RWPE2 (cell line): Measurements from ENCODE around the gene ABCC10.

Experiments
- ATAC-seq: fragments of 200-7000 bp; cut with Tn5 transposase; 3 replicates; pipeline ENCODE4 v1.9.1; 2021; ENCODE audit warnings: low read depth
- DNase-seq: peaks from one replicate; pipeline ENCODE4 v3.0.0-alpha.2; 2020; ENCODE audit warnings: low spot score
- H3K27ac ChIP-seq: fragments of 450-650 bp; 2 replicates; pipeline ENCODE4 v1.5.1; 2017; ENCODE audit warnings: mild to moderate bottlenecking; ENCODE audit not compliant: poor library complexity, severe bottlenecking
- H3K27me3 ChIP-seq: fragments of 250-450 bp; sonication (Bioruptor Pico); 2 replicates; pipeline ENCODE4 v1.5.1; 2021; ENCODE audit warnings: mild to moderate bottlenecking, moderate library complexity; ENCODE audit not compliant: insufficient read depth, poor library complexity, severe bottlenecking
- H3K36me3 ChIP-seq: fragments of 250-450 bp; sonication (Bioruptor Pico); 2 replicates; pipeline ENCODE4 v1.5.1; 2020; ENCODE audit warnings: low read depth, mild to moderate bottlenecking, moderate library complexity
- H3K4me1 ChIP-seq: fragments of 250-450 bp; sonication (Bioruptor Pico); 2 replicates; pipeline ENCODE4 v1.5.1; 2021; ENCODE audit warnings: mild to moderate bottlenecking, moderate library complexity; ENCODE audit not compliant: insufficient read depth, poor library complexity, severe bottlenecking
- H3K4me3 ChIP-seq: fragments of 250-450 bp; sonication (Bioruptor Pico); 2 replicates; pipeline ENCODE4 v1.5.1; 2021; ENCODE audit warnings: mild to moderate bottlenecking, moderate library complexity; ENCODE audit not compliant: severe bottlenecking
- H3K9me3 ChIP-seq: fragments of 250-450 bp; sonication (Bioruptor Pico); 2 replicates; pipeline ENCODE4 v1.5.1; 2021; ENCODE audit warnings: mild to moderate bottlenecking, moderate library complexity; ENCODE audit not compliant: severe bottlenecking
- CTCF ChIP-seq: fragments of 450-650 bp; IDR thresholded peaks from one replicate; pipeline ENCODE4 v1.5.1; 2017; ENCODE audit warnings: mild to moderate bottlenecking, moderate library complexity; ENCODE audit not compliant: poor library complexity, severe bottlenecking

The ABCC10 gene

GRCh38 chr6:43444582-43444981 lies 17.2 kb downstream of the ABCC10 start:
- no peak overlapping the region for H3K27ac ChIP-seq

GRCh38 chr6:43445576-43445975 lies 18.2 kb downstream of the ABCC10 start:
- peaks cover 38% of the 10 kb centered on the region for H3K36me3 ChIP-seq
- no peak overlapping the region for H3K4me3 ChIP-seq
- no peak overlapping the region for H3K27ac ChIP-seq
- H3K27me3 ChIP-seq: no peaks in the 10 kb centered on the region
- H3K4me1 ChIP-seq: no peaks in the 10 kb centered on the region
- ATAC-seq (no peak; the same call in 2 of the 3 replicates), DNase-seq (no peak)
- no peak for TF ChIP-seq CTCF
- no peaks in the 10 kb centered on the region for H3K9me3 ChIP-seq

More at GRCh38 chr6:43444582-43444981, 17.2 kb downstream of the ABCC10 start:
- DNase-seq (no peak), ATAC-seq (no peak)
- Histone ChIP-seq H3K9me3 (no peaks in the 10 kb centered on the region), H3K4me1 (no peaks in the 10 kb centered on the region), H3K27me3 (no peaks in the 10 kb centered on the region), H3K4me3 (no peak overlapping the region), H3K36me3 (peaks cover 38% of the 10 kb centered on the region)
- TF ChIP-seq CTCF: no peak

GRCh38 chr6:43447604-43448003 lies 20.3 kb downstream of the ABCC10 start:
- H3K4me3 ChIP-seq: no peak overlapping the region
- no peaks in the 10 kb centered on the region for H3K27me3 ChIP-seq
- no peak for TF ChIP-seq CTCF
- H3K36me3 ChIP-seq: peaks cover 43% of the 10 kb centered on the region
- ATAC-seq (no peak), DNase-seq (no peak)
- H3K4me1 ChIP-seq: no peaks in the 10 kb centered on the region
- no peak overlapping the region for H3K27ac ChIP-seq
- no peaks in the 10 kb centered on the region for H3K9me3 ChIP-seq

- peaks cover 49% of the 10 kb centered on the region for H3K36me3 ChIP-seq
- no peaks in the 10 kb centered on the region for H3K9me3 ChIP-seq
- no peak for TF ChIP-seq CTCF
Observed at GRCh38 chr6:43448916-43449315, 21.6 kb downstream of the ABCC10 start.

GRCh38 chr6:43450699-43451131 lies 23.4 kb downstream of the ABCC10 start:
- TF ChIP-seq CTCF: no peak
- Histone ChIP-seq H3K9me3 (no peaks in the 10 kb centered on the region), H3K27ac (no peak overlapping the region), H3K36me3 (peaks cover 47% of the 10 kb centered on the region), H3K27me3 (no peaks in the 10 kb centered on the region), H3K4me3 (no peak overlapping the region), H3K4me1 (no peaks in the 10 kb centered on the region)
- DNase-seq: no peak
- no peak for ATAC-seq

More at GRCh38 chr6:43448916-43449315, 21.6 kb downstream of the ABCC10 start:
- no peak overlapping the region for H3K4me3 ChIP-seq
- H3K4me1 ChIP-seq: no peaks in the 10 kb centered on the region
- no peak overlapping the region for H3K27ac ChIP-seq
- ATAC-seq (no peak), DNase-seq (no peak)
- H3K27me3 ChIP-seq: no peaks in the 10 kb centered on the region
